ENCODE results near the gene PRR14.
"Not testable (repeated sequence)": the region's sequence is repeated elsewhere in the genome, so short reads cannot be mapped to it uniquely, and the experiment has no call there.

Gene PRR14

GRCh38 chr16:30632454-30632853 is 18.3 kb upstream of the PRR14 start:
- not testable (repeated sequence) for H3K4me3 ChIP-seq (ENCODE audit: low read depth in 1 of 2, low read length in 2 of 2); H3K4me1 ChIP-seq (ENCODE audit: control insufficient read depth in 1 of 2, insufficient read depth in 2 of 2, low read length in 2 of 2); H3K36me3 ChIP-seq (ENCODE audit: control insufficient read depth in 1 of 2, insufficient read depth in 2 of 2, low read length in 2 of 2); H3K27me3 ChIP-seq (ENCODE audit: control insufficient read depth in 1 of 2, insufficient read depth in 2 of 2, low read length in 2 of 2); H3K27ac ChIP-seq (ENCODE audit: low read depth, low read length); H3K9me3 ChIP-seq (ENCODE audit: control insufficient read depth in 1 of 2, low read length in 2 of 2); H3K9ac ChIP-seq (ENCODE audit: low read depth in 1 of 2, low read length in 2 of 2)

- H3K9ac ChIP-seq (ENCODE audit: low read depth in 1 of 2, low read length in 2 of 2): peak overlapping the region; percentile 65 to 89
- H3K4me3 ChIP-seq (ENCODE audit: low read depth in 1 of 2, low read length in 2 of 2): peak overlapping the region; percentile 83 to 90
- H3K27me3 ChIP-seq (ENCODE audit: control insufficient read depth in 1 of 2, insufficient read depth in 2 of 2, low read length in 2 of 2): no peaks in the 10 kb centered on the region
- H3K27ac ChIP-seq (ENCODE audit: low read depth, low read length): peak overlapping the region; percentile 86
- no peaks in the 10 kb centered on the region for H3K36me3 ChIP-seq (ENCODE audit: control insufficient read depth in 1 of 2, insufficient read depth in 2 of 2, low read length in 2 of 2)
- H3K9me3 ChIP-seq (ENCODE audit: control insufficient read depth in 1 of 2, low read length in 2 of 2): no peaks in the 10 kb centered on the region
- peaks cover 0 to 4% of the 10 kb centered on the region in 2 donors for H3K4me1 ChIP-seq (ENCODE audit: control insufficient read depth in 1 of 2, insufficient read depth in 2 of 2, low read length in 2 of 2)
These were observed 17.2 kb upstream of the PRR14 start for GRCh38 chr16:30633526-30633925.

GRCh38 chr16:30636599-30636998 is 14.2 kb upstream of the PRR14 start:
- no peak overlapping the region for H3K9ac ChIP-seq (ENCODE audit: low read depth in 1 of 2, low read length in 2 of 2)
- no peak overlapping the region for H3K27ac ChIP-seq (ENCODE audit: low read depth, low read length)
- H3K4me1 ChIP-seq (ENCODE audit: control insufficient read depth in 1 of 2, insufficient read depth in 2 of 2, low read length in 2 of 2): peaks cover 0 to 4% of the 10 kb centered on the region in 2 donors
- no peaks in the 10 kb centered on the region for H3K9me3 ChIP-seq (ENCODE audit: control insufficient read depth in 1 of 2, low read length in 2 of 2)
- no peaks in the 10 kb centered on the region for H3K36me3 ChIP-seq (ENCODE audit: control insufficient read depth in 1 of 2, insufficient read depth in 2 of 2, low read length in 2 of 2)
- no peaks in the 10 kb centered on the region for H3K27me3 ChIP-seq (ENCODE audit: control insufficient read depth in 1 of 2, insufficient read depth in 2 of 2, low read length in 2 of 2)
- no peak overlapping the region for H3K4me3 ChIP-seq (ENCODE audit: low read depth in 1 of 2, low read length in 2 of 2)

- H3K4me1 ChIP-seq (ENCODE audit: control insufficient read depth in 1 of 2, insufficient read depth in 2 of 2, low read length in 2 of 2); H3K9me3 ChIP-seq (ENCODE audit: control insufficient read depth in 1 of 2, low read length in 2 of 2); H3K4me3 ChIP-seq (ENCODE audit: low read depth in 1 of 2, low read length in 2 of 2); H3K27ac ChIP-seq (ENCODE audit: low read depth, low read length); H3K27me3 ChIP-seq (ENCODE audit: control insufficient read depth in 1 of 2, insufficient read depth in 2 of 2, low read length in 2 of 2); H3K36me3 ChIP-seq (ENCODE audit: control insufficient read depth in 1 of 2, insufficient read depth in 2 of 2, low read length in 2 of 2); H3K9ac ChIP-seq (ENCODE audit: low read depth in 1 of 2, low read length in 2 of 2): not testable (repeated sequence)
These were observed 13.6 kb upstream of the PRR14 start for GRCh38 chr16:30637139-30637538.

- Histone ChIP-seq H3K27me3 (ENCODE audit: control insufficient read depth in 1 of 2, insufficient read depth in 2 of 2, low read length in 2 of 2) (no peaks in the 10 kb centered on the region), H3K9ac (ENCODE audit: low read depth in 1 of 2, low read length in 2 of 2) (no peak overlapping the region), H3K9me3 (ENCODE audit: control insufficient read depth in 1 of 2, low read length in 2 of 2) (no peaks in the 10 kb centered on the region), H3K27ac (ENCODE audit: low read depth, low read length) (no peak overlapping the region), H3K4me1 (ENCODE audit: control insufficient read depth in 1 of 2, insufficient read depth in 2 of 2, low read length in 2 of 2) (peaks cover 0 to 4% of the 10 kb centered on the region in 2 donors), H3K4me3 (ENCODE audit: low read depth in 1 of 2, low read length in 2 of 2) (no peak overlapping the region), H3K36me3 (ENCODE audit: control insufficient read depth in 1 of 2, insufficient read depth in 2 of 2, low read length in 2 of 2) (no peaks in the 10 kb centered on the region)
These were observed 12.8 kb upstream of the PRR14 start for GRCh38 chr16:30637944-30638343.

GRCh38 chr16:30641378-30641982 is 9.3 kb upstream of the PRR14 start:
- H3K4me3 ChIP-seq (ENCODE audit: low read depth in 1 of 2, low read length in 2 of 2): no peak overlapping the region
- H3K9ac ChIP-seq (ENCODE audit: low read depth in 1 of 2, low read length in 2 of 2): no peak overlapping the region
- H3K4me1 ChIP-seq (ENCODE audit: control insufficient read depth in 1 of 2, insufficient read depth in 2 of 2, low read length in 2 of 2): no peaks in the 10 kb centered on the region
- no peaks in the 10 kb centered on the region for H3K27me3 ChIP-seq (ENCODE audit: control insufficient read depth in 1 of 2, insufficient read depth in 2 of 2, low read length in 2 of 2)
- no peak overlapping the region for H3K27ac ChIP-seq (ENCODE audit: low read depth, low read length)
- no peaks in the 10 kb centered on the region for H3K36me3 ChIP-seq (ENCODE audit: control insufficient read depth in 1 of 2, insufficient read depth in 2 of 2, low read length in 2 of 2)
- no peaks in the 10 kb centered on the region for H3K9me3 ChIP-seq (ENCODE audit: control insufficient read depth in 1 of 2, low read length in 2 of 2)

GRCh38 chr16:30644334-30644830 is 6.4 kb upstream of the PRR14 start:
- H3K27ac ChIP-seq (ENCODE audit: low read depth, low read length): no peak overlapping the region

GRCh38 chr16:30645727-30646126 is 5.0 kb upstream of the PRR14 start:
- H3K27ac ChIP-seq (ENCODE audit: low read depth, low read length): no peak overlapping the region
- peaks cover 0 to 8% of the 10 kb centered on the region in 2 donors for H3K4me1 ChIP-seq (ENCODE audit: control insufficient read depth in 1 of 2, insufficient read depth in 2 of 2, low read length in 2 of 2)
- H3K9me3 ChIP-seq (ENCODE audit: control insufficient read depth in 1 of 2, low read length in 2 of 2): no peaks in the 10 kb centered on the region
- no peaks in the 10 kb centered on the region for H3K27me3 ChIP-seq (ENCODE audit: control insufficient read depth in 1 of 2, insufficient read depth in 2 of 2, low read length in 2 of 2)
- no peak overlapping the region for H3K4me3 ChIP-seq (ENCODE audit: low read depth in 1 of 2, low read length in 2 of 2)
- no peak overlapping the region for H3K9ac ChIP-seq (ENCODE audit: low read depth in 1 of 2, low read length in 2 of 2)
- H3K36me3 ChIP-seq (ENCODE audit: control insufficient read depth in 1 of 2, insufficient read depth in 2 of 2, low read length in 2 of 2): no peaks in the 10 kb centered on the region

More at GRCh38 chr16:30644334-30644830, 6.4 kb upstream of the PRR14 start:
- Histone ChIP-seq H3K27me3 (ENCODE audit: control insufficient read depth in 1 of 2, insufficient read depth in 2 of 2, low read length in 2 of 2) (no peaks in the 10 kb centered on the region), H3K4me1 (ENCODE audit: control insufficient read depth in 1 of 2, insufficient read depth in 2 of 2, low read length in 2 of 2) (peaks cover 0 to under 1% of the 10 kb centered on the region in 2 donors), H3K9me3 (ENCODE audit: control insufficient read depth in 1 of 2, low read length in 2 of 2) (no peaks in the 10 kb centered on the region), H3K9ac (ENCODE audit: low read depth in 1 of 2, low read length in 2 of 2) (no peak overlapping the region), H3K4me3 (ENCODE audit: low read depth in 1 of 2, low read length in 2 of 2) (no peak overlapping the region), H3K36me3 (ENCODE audit: control insufficient read depth in 1 of 2, insufficient read depth in 2 of 2, low read length in 2 of 2) (no peaks in the 10 kb centered on the region)

- Histone ChIP-seq H3K27ac (ENCODE audit: low read depth, low read length) (no peak overlapping the region), H3K9me3 (ENCODE audit: control insufficient read depth in 1 of 2, low read length in 2 of 2) (no peaks in the 10 kb centered on the region), H3K9ac (ENCODE audit: low read depth in 1 of 2, low read length in 2 of 2) (no peak overlapping the region), H3K36me3 (ENCODE audit: control insufficient read depth in 1 of 2, insufficient read depth in 2 of 2, low read length in 2 of 2) (peaks cover 0 to 1% of the 10 kb centered on the region in 2 donors), H3K4me3 (ENCODE audit: low read depth in 1 of 2, low read length in 2 of 2) (no peak overlapping the region), H3K4me1 (ENCODE audit: control insufficient read depth in 1 of 2, insufficient read depth in 2 of 2, low read length in 2 of 2) (peaks cover 6 to 15% of the 10 kb centered on the region in 2 donors), H3K27me3 (ENCODE audit: control insufficient read depth in 1 of 2, insufficient read depth in 2 of 2, low read length in 2 of 2) (no peaks in the 10 kb centered on the region)
These were observed 3.5 kb upstream of the PRR14 start for GRCh38 chr16:30647274-30647571.

GRCh38 chr16:30649725-30650368 is 913 bp upstream of the PRR14 start:
- Histone ChIP-seq H3K4me1 (ENCODE audit: control insufficient read depth in 1 of 2, insufficient read depth in 2 of 2, low read length in 2 of 2) (peaks cover 12 to 18% of the 10 kb centered on the region in 2 donors), H3K27ac (ENCODE audit: low read depth, low read length) (peak overlapping the region; percentile 86), H3K36me3 (ENCODE audit: control insufficient read depth in 1 of 2, insufficient read depth in 2 of 2, low read length in 2 of 2) (peaks cover 9 to 26% of the 10 kb centered on the region in 2 donors), H3K9me3 (ENCODE audit: control insufficient read depth in 1 of 2, low read length in 2 of 2) (no peaks in the 10 kb centered on the region), H3K27me3 (ENCODE audit: control insufficient read depth in 1 of 2, insufficient read depth in 2 of 2, low read length in 2 of 2) (no peaks in the 10 kb centered on the region), H3K4me3 (ENCODE audit: low read depth in 1 of 2, low read length in 2 of 2) (peak overlapping the region; percentile 69 to 95), H3K9ac (ENCODE audit: low read depth in 1 of 2, low read length in 2 of 2) (peak overlapping the region; percentile 71 to 99)
